Gastrocnemius medialis (tissue), 4 donors: Measurements from ENCODE around the gene STOX2. TPM values are rescaled to one million over a fixed set of nuclear protein-coding genes. Genes with fewer than 3 reads are reported as not detected.

Source experiments
- ATAC-seq, 2 donors: fragments of 150-250 bp; one replicate each; pipeline ENCODE4 v1.9.1; 2016
- DNase-seq, 2 donors: peaks; one replicate each; pipeline ENCODE4 v3.0.0-alpha.2; 2019
- H3K27ac ChIP-seq, 4 donors: fragments of 200-600 bp; sonication (generic); 1 replicate in 1 of 4; 2 replicates in 3 of 4; pipeline ENCODE4 v1.5.1; 2016 to 2018; ENCODE audit warnings: mild to moderate bottlenecking in 2 of 4, moderate library complexity in 1 of 4
- H3K27me3 ChIP-seq, 3 donors: fragments of 200-600 bp; sonication (generic) in 2 of 3; 1 replicate in 1 of 3; 2 replicates in 2 of 3; pipeline versions ENCODE4 v1.5.1 to v1.6.0; 2016 to 2019; ENCODE audit warnings: mild to moderate bottlenecking in 1 of 3, moderate library complexity in 1 of 3
- H3K36me3 ChIP-seq, 2 donors: fragments of 200-600 bp; sonication (generic) in 1 of 2; one replicate each; pipeline ENCODE4 v1.5.1; 2017 to 2018
- H3K4me1 ChIP-seq, 2 donors: fragments of 200-600 bp; sonication (generic) in 1 of 2; one replicate each; pipeline ENCODE4 v1.5.1; 2016 to 2017; ENCODE audit warnings: mild to moderate bottlenecking in 2 of 2
- H3K4me3 ChIP-seq, 4 donors: fragments of 200-600 bp; sonication (generic) in 3 of 4; 1 replicate in 1 of 4; 2 replicates in 3 of 4; pipeline ENCODE4 v1.5.1; 2016 to 2019; ENCODE audit warnings: mild to moderate bottlenecking in 2 of 4
- H3K9me3 ChIP-seq, 3 donors: fragments of 200-600 bp; sonication (generic) in 2 of 3; 1 replicate in 1 of 3; 2 replicates in 2 of 3; pipeline ENCODE4 v1.5.1; 2016 to 2019
- CTCF ChIP-seq, 5 experiments: fragments of 450-650 bp in 3 of 5; fragments of 200-600 bp in 2 of 5; sonication (generic) in 2 of 5; IDR thresholded peaks in 4 of 5; conservative IDR thresholded peaks in 1 of 5; 1 replicate in 4 of 5; 2 replicates in 1 of 5; pipeline ENCODE4 v1.5.1; 2016 to 2019; ENCODE audit warnings: antibody characterized with exemption in 5 of 5, mild to moderate bottlenecking in 3 of 5, moderate library complexity in 3 of 5
- POLR2A ChIP-seq, 2 donors: fragments of 450-650 bp; IDR thresholded peaks; one replicate each; pipeline ENCODE4 v1.6.1; 2017; ENCODE audit warnings: antibody characterized with exemption in 2 of 2, mild to moderate bottlenecking in 2 of 2, moderate library complexity in 2 of 2
- in situ Hi-C, 4 donors: fragments of 200-750 bp; cut with MboI; loops; one replicate each; pipeline versions ENCODE4 v1.15.0 to v1.8.0; 2017; ENCODE audit warnings: low sequenced_read_pairs in 4 of 4
- intact Hi-C: fragments of 100-400 bp; cut with DNase I; formaldehyde crosslinking; loops from one replicate; pipeline ENCODE4 v1.15.1; 2023; ENCODE audit warnings: low total_unique reads
- total RNA-seq, 4 donors: library from RNA; depleted of rRNA; stranded (reverse); fragments of >200 nt; gene quantifications; one replicate each; pipeline versions ENCODE4 v1.1.0 to v1.2.3, GENCODE V29; 2016

Gene STOX2
- total RNA-seq, 4 donors from 2014 or later = 3.3 to 8.3 (median 5.9) TPM

- TF ChIP-seq CTCF (IDR thresholded peaks at IDR 0.05 in 4 of 5, conservative IDR thresholded peaks at IDR 0.05 in 1 of 5) = no peak
- TF ChIP-seq POLR2A (IDR thresholded peaks at IDR 0.05) = no peak
- Histone ChIP-seq H3K27me3 (no peaks in the 10 kb centered on the region), H3K4me1 (peaks cover 6 to 16% of the 10 kb centered on the region in 2 donors), H3K4me3 (no peak overlapping the region), H3K36me3 (no peaks in the 10 kb centered on the region), H3K9me3 (no peaks in the 10 kb centered on the region), H3K27ac (no peak overlapping the region)
- intact Hi-C loops = no loop called here
- ATAC-seq (no peak), DNase-seq (no peak)
- in situ Hi-C loops = no loop called here
Observed at GRCh38 chr4:184022679-184023383, 117.7 kb downstream of the STOX2 start.

- H3K36me3 ChIP-seq = no peaks in the 10 kb centered on the region
- H3K27ac ChIP-seq = no peak overlapping the region
- TF ChIP-seq POLR2A (IDR thresholded peaks at IDR 0.05) (no peak), CTCF (IDR thresholded peaks at IDR 0.05 in 4 of 5, conservative IDR thresholded peaks at IDR 0.05 in 1 of 5) (no peak)
- in situ Hi-C loops = no loop called here
- ATAC-seq = no peak
- no peaks in the 10 kb centered on the region for H3K9me3 ChIP-seq
- no peak for DNase-seq
- no peaks in the 10 kb centered on the region for H3K27me3 ChIP-seq
- intact Hi-C loops = no loop called here
- H3K4me3 ChIP-seq = no peak overlapping the region
- peaks cover 2 to 8% of the 10 kb centered on the region in 2 donors for H3K4me1 ChIP-seq
Observed at GRCh38 chr4:184024637-184025036, 119.5 kb downstream of the STOX2 start.

- ATAC-seq = no peak
- Histone ChIP-seq H3K36me3 (no peaks in the 10 kb centered on the region), H3K4me1 (no peaks in the 10 kb centered on the region), H3K4me3 (no peak overlapping the region), H3K27ac (no peak overlapping the region), H3K9me3 (no peaks in the 10 kb centered on the region), H3K27me3 (no peaks in the 10 kb centered on the region)
- no peak for DNase-seq
- TF ChIP-seq POLR2A (IDR thresholded peaks at IDR 0.05) (no peak), CTCF (IDR thresholded peaks at IDR 0.05 in 4 of 5, conservative IDR thresholded peaks at IDR 0.05 in 1 of 5) (no peak)
- intact Hi-C loops = no loop called here
- in situ Hi-C loops = no loop called here
Observed at GRCh38 chr4:184028561-184029374, 123.7 kb downstream of the STOX2 start.

- H3K9me3 ChIP-seq = no peaks in the 10 kb centered on the region
- no peak overlapping the region for H3K4me3 ChIP-seq
- no peaks in the 10 kb centered on the region for H3K27me3 ChIP-seq
- no peaks in the 10 kb centered on the region for H3K4me1 ChIP-seq
- intact Hi-C loops = no loop called here
- TF ChIP-seq CTCF (IDR thresholded peaks at IDR 0.05 in 4 of 5, conservative IDR thresholded peaks at IDR 0.05 in 1 of 5) = no peak
- no peak for TF ChIP-seq POLR2A (IDR thresholded peaks at IDR 0.05)
- ATAC-seq (no peak), DNase-seq (no peak)
- no peak overlapping the region for H3K27ac ChIP-seq
- no peaks in the 10 kb centered on the region for H3K36me3 ChIP-seq
- in situ Hi-C loops = no loop called here
Observed at GRCh38 chr4:184030036-184030435, 124.9 kb downstream of the STOX2 start.
